ENCODE data around the gene MOB3A. TPM values are rescaled to one million over a fixed set of nuclear protein-coding genes. Genes with fewer than 3 reads are reported as not detected.

MOB3A gene
- total and polyA plus RNA-seq, 2 of the 8 experiments (the other 6 are each of a cell fraction or from before 2014, with no cell fraction given), result 9.2 to 9.6 TPM

GRCh38 chr19:2022289-2022688, 73.8 kb downstream of the MOB3A start (continued):
- TF ChIP-seq CHD7 (IDR thresholded peaks at IDR 0.05; ENCODE audit: insufficient replicate concordance, low read length), result no peak
- TF ChIP-seq BACH1 (IDR thresholded peaks at IDR 0.05; ENCODE audit: low read length), result no peak
- TF ChIP-seq GTF2F1 (IDR thresholded peaks at IDR 0.05; ENCODE audit: borderline replicate concordance, low read depth, low read length), result no peak
- TF ChIP-seq ASH2L (IDR thresholded peaks at IDR 0.05; ENCODE audit: low read length), result no peak
- TF ChIP-seq EGR1 (IDR thresholded peaks at IDR 0.05; ENCODE audit: borderline replicate concordance, low read depth, low read length), result no peak
- TF ChIP-seq EZH2 (IDR thresholded peaks at IDR 0.05; ENCODE audit: low read depth, low read length, severe bottlenecking), result no peak

All from H1 (cell line).